Pons (tissue), 1 donor: ENCODE results near the gene MARK1.
A peak's percentile ranks its signal among the peaks of the same experiment; 100 is the strongest.
"Not testable (repeated sequence)": the region's sequence is repeated elsewhere in the genome, so short reads cannot be mapped to it uniquely, and the experiment has no call there.

Experiments
- DNase-seq: peaks from one replicate; pipeline ENCODE4 v3.0.0-alpha.2; 2016; ENCODE audit warnings: low spot score

MARK1 gene

GRCh38 chr1:220611100-220611499, 83.2 kb downstream of the MARK1 start:
- not testable (repeated sequence) for DNase-seq

DNA sequence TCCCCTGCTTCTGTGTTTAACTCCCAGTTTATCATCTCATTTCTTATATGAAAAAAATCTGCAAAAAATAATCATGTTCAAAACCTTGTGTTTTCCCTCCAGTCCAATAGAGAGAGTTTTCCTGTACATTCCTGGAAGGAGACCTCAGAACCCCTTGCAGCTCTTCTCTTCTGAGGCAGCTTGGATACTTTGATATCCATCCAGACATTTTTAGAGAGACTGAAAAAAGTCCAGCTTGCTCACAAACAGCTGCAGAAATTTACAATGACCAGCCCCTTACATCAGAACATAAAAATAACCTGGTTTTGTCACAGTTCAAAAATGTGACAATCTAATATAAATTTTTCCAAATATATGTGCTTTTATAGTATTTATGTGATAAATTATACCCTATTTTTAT, 88.9 kb downstream of the MARK1 start:
- no peak for DNase-seq

GRCh38 chr1:220628431-220628830, 100.5 kb downstream of the MARK1 start:
- no peak for DNase-seq

- DNase-seq, result no peak
Observed at GRCh38 chr1:220631238-220631815, 103.4 kb downstream of the MARK1 start.

DNA sequence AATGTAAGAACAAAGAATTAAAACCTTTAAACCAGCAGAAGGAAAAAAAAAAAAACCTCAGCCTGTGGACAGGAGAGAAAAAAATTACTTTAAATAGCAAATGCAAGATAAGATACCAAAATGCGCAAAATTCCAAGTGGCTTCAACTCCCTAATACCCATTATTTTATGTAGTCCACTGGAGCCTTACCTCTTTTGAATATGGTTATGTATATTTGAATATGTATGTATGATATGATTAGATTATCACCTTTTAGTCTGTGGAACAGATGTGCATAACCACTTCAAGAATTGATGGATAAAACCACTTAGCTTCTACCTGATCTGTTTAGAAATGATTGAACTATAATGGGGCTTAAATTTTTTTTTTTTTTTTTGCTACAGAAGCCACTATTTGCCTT, 109.8 kb downstream of the MARK1 start:
- no peak for DNase-seq

DNA sequence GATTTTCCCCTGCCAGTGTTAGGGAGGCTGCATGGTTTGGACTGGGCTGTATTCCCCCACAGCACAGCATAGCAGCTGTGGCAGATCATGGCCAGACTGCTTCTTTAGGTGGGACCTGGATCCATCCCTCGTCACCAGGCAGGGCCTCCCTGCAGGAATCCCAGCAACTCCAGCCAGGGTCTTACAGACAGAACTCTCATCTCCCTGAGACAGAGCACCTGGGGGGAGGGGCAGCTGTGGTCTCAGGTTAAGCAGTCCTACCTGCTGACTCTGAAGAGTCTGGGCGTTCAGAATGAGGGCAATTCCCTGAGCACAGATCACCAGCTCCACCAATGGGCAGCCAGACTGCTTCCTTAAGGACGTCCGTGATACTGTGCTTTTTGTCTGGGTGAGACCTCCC, 114.3 kb downstream of the MARK1 start:
- DNase-seq, result no peak

GRCh38 chr1:220652995-220653394, 125.1 kb downstream of the MARK1 start:
- DNase-seq, result peak; percentile 3

DNA sequence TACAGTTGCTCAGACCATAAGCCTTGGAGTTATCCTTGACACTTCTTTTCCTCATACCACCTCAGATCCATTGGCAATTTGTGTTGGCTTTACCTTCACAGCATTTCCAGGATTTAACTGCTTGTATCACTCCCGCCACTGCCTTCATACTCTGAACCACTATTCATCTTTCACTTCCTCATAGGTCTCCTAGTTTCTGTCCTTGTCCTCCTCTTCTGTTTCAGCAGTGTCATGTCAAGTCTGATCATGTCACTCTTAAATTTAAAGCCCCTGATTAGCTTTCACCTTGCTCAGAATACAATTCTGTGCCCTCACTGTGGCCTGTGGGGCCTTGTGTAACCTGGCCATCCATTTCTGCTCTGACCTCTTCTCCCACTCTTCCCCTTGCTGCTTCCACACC, 127.6 kb downstream of the MARK1 start:
- peak; percentile 4 for DNase-seq

DNA sequence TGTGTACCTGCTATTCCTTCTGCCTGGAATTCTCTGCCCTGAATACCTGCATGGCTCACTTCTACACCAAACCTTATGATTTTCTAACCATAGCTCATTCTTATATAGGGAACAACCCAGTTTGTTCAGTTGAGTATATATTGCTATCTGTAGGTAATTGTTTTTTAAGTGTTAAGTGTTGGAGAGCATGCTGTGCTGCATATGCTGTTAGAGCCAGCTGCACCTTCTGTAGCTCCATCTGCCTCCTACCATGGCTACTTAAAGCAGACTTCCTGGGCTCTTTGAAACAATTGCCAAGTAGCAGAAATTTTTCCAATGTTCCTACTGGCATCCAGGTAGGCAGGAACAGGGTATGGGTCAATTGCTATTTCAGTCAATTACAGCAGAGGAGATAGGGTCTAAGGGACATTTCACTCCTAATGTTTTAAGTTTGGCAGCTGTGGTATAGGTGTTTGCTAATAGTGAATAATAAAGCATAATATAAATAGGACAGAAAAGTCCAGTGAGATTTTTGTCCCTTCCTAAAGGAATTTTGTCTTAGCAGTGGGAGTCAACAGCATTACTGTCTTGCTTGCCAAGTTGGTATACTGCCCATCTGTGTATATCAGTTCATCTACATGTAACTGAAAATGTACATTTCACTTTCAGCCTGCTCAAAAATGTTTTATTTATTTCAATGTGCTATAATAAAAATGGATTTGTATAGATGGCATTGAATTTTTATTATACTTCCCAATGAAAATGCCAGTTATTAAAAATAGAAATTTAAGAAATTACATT, 128.2 kb downstream of the MARK1 start:
- peak; percentile 2 for DNase-seq

GRCh38 chr1:220666349-220666748, 138.4 kb downstream of the MARK1 start:
- DNase-seq, result no peak

DNA sequence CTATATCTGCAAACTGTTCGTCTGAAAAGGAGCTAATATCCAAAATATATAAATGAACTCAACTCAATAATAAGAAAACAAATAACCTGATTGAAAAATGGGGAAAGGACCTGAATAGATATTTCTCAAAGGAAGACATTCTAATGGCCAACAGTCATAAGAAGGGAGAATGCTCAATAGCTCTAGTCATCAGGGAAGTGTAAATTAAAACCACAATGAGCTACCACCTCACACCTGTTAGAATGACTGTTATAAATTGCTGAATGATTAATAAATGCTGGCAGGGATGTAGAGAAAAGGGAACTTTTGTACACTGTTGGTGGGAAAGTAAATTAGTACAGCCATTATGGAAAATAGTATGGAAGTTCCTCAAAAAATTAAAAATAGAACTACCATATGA, 141.1 kb downstream of the MARK1 start:
- no peak for DNase-seq

- DNase-seq, result no peak
Observed at GRCh38 chr1:220670365-220670764, 142.4 kb downstream of the MARK1 start.

DNA sequence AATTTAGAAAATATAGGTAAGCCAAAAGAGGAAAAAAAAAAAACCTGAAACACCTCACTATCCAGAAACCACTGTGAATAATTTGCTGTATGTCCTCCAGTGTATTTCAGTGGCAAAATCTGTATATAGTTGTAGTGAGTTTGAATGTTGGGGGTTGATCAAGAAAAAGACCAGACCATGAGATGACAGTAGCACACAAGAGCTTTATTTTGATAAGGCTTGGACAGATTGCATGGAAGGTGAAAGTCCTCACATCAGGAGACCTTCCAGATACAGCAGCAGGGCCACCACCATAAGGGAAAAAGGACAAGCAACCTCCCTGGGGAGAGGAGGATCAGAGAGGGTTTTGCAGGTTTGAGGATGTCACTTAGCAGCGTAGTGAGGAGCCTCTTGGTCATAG, 146.0 kb downstream of the MARK1 start:
- DNase-seq, result no peak

DNA sequence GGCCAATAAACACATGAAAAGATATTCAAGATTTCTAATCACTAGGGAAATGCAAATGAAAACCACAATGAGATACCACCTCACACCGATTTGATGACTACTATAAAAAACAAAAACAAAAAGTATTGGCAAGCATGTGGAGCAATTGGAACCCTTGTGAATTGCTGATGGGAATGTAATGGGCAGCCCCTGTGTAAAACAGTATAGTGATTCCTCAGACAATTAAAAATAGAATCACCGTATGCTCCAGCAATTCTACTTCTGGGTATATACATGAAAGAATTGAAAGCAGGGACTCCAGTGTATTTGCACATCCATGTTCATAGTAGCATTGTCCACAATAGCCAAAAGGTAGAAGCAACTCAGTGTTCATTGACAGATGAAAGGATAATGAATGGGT, 149.3 kb downstream of the MARK1 start:
- DNase-seq, result no peak

DNA sequence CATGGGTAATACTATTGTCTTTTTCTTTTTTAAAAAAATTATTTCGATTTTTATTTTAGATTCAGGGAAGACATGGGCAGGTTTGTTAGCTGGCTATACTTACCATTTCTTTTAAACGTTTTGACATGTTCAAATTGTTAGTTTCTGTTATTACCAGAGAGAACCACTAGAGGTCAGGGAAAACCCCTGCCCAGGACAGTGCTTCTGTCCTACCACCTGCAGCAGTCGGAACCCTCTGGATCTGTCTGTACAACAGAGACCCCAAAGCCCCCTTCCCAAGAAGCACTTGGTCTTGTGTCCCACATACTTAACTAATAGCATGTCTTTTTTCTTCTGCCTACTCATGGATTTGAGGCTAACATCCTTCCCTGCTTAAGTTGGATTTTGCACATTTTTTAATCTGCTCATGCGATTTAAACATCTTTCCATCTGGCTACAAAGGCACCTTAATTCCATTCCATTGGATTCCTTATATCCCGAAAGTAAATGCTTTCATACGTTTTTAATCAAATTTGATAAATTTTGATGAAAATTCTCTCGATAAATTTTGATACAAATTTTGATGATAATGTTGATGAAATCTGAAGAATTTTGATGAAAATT, 152.2 kb downstream of the MARK1 start:
- peak; percentile 33 for DNase-seq

DNA sequence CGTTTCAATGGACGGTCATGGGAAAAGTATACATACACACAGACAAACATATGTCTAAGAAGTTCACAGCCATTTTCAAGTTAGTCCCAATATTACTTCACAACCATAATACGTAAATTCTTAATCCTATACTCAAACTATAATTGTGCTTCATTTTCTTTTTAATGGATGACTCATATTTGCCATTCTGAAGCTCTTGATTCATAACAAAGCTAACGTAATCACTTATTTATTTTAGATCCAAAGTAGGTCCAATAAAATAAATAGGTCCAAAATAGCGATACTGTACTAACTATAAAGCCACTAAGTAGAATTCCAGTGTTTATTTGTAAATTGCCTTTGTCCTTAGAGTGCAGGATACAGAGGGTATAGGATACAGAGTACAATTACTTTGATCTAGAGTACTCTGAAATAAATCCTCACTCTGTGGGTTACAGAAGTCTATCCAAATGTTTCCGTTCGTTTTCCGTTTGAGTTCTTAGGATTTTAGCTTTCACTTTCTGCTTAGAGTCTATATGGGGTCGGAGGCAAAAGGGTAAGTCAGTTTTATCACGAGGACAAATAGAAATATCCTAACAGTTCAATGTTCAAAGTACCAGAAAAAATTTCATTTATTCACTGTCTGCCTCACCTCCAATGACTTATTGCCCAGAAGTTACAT, 153.4 kb downstream of the MARK1 start:
- DNase-seq, result no peak

- no peak for DNase-seq
Observed at GRCh38 chr1:220682901-220683576, 155.1 kb downstream of the MARK1 start.

DNA sequence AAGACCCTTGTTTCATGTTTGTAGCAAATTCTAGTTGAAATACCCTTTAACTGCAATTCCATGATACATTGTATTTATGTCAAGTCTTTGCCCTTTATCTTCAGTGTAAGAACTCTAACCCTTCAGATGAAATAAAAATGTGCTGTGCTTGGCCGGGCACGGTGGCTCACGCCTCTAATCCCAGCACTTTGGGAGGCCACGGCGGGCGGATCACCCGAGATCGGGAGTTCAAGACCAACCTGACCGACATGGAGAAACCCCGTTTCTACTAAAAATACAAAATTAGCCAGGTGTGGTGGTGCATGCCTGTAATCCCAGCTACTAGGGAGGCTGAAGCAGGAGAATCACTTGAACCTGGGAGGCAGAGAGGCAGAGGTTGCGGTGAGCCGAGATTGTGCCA, 155.8 kb downstream of the MARK1 start:
- not testable (repeated sequence) for DNase-seq

GRCh38 chr1:220684890-220685289, 157.0 kb downstream of the MARK1 start:
- no peak for DNase-seq

GRCh38 chr1:220685879-220686278, 157.9 kb downstream of the MARK1 start:
- DNase-seq, result no peak

- no peak for DNase-seq
Observed at GRCh38 chr1:220687809-220688208, 159.9 kb downstream of the MARK1 start.

- no peak for DNase-seq
Observed at GRCh38 chr1:220689666-220690065, 161.7 kb downstream of the MARK1 start.
